HFF-Myc (cell line): ENCODE data around the gene TMEM150B.

Source experiments
- DNase-seq: peaks from one replicate; pipeline ENCODE4 v3.0.0-alpha.2; 2011; ENCODE audit warnings: low read depth; ENCODE audit errors: extremely low read depth
- H3K4me3 ChIP-seq: replicated peaks from 2 replicates; pipeline ENCODE4 v1.5.1; 2011; ENCODE audit warnings: low read depth, mild to moderate bottlenecking, control low read depth, low read length
- CTCF ChIP-seq: IDR thresholded peaks from 2 replicates; pipeline ENCODE4 v1.5.1; 2012; ENCODE audit warnings: mild to moderate bottlenecking, low read depth, low read length, control low read depth; ENCODE audit errors: missing control alignments

Gene TMEM150B

GRCh38 chr19:55362174-55362989 lies 37.2 kb upstream of the TMEM150B start:
- no peak for DNase-seq
- no peak overlapping the region for H3K4me3 ChIP-seq
- no peak for TF ChIP-seq CTCF

- TF ChIP-seq CTCF, result no peak
- H3K4me3 ChIP-seq, result no peak overlapping the region
- no peak for DNase-seq
Measured at GRCh38 chr19:55360902-55361301, 35.8 kb upstream of the TMEM150B start.

- DNase-seq, result no peak
Measured at GRCh38 chr19:55358943-55359908, 34.1 kb upstream of the TMEM150B start.

GRCh38 chr19:55358493-55358892 lies 33.4 kb upstream of the TMEM150B start:
- TF ChIP-seq CTCF, result no peak
- no peak for DNase-seq

More at GRCh38 chr19:55358943-55359908, 34.1 kb upstream of the TMEM150B start:
- TF ChIP-seq CTCF, result no peak
- no peak overlapping the region for H3K4me3 ChIP-seq

GRCh38 chr19:55355213-55355821 lies 30.2 kb upstream of the TMEM150B start:
- TF ChIP-seq CTCF, result no peak
- no peak for DNase-seq
- H3K4me3 ChIP-seq, result no peak overlapping the region

More at GRCh38 chr19:55358493-55358892, 33.4 kb upstream of the TMEM150B start:
- no peak overlapping the region for H3K4me3 ChIP-seq

GRCh38 chr19:55354698-55355212 lies 29.6 kb upstream of the TMEM150B start, which contains the start of gene COX6B2:
COX6B2 (minus strand) TSS chr19:55354719; CDS start chr19:55354521, 198 bp downstream.
- peak within 1 kb of the TSS; percentile 33 for H3K4me3 ChIP-seq
- TF ChIP-seq CTCF, result no peak
- DNase-seq, result no peak
